HL-60/S4 treated with phorbol 12-myristate 13-acetate at 8.2 ng/mL for 4 days and 3 days (cell line): ENCODE data around the gene MBOAT7.
"Not testable (repeated sequence)": the region's sequence is repeated elsewhere in the genome, so short reads cannot be mapped to it uniquely, and the experiment has no call there.

Source experiments
- in situ Hi-C: fragments of 300-500 bp; cut with MboI; formaldehyde crosslinking; loops from 2 replicates; pipeline ENCODE4 v1.15.0; 2022; ENCODE audit warnings: low sequenced_read_pairs

MBOAT7 gene

DNA sequence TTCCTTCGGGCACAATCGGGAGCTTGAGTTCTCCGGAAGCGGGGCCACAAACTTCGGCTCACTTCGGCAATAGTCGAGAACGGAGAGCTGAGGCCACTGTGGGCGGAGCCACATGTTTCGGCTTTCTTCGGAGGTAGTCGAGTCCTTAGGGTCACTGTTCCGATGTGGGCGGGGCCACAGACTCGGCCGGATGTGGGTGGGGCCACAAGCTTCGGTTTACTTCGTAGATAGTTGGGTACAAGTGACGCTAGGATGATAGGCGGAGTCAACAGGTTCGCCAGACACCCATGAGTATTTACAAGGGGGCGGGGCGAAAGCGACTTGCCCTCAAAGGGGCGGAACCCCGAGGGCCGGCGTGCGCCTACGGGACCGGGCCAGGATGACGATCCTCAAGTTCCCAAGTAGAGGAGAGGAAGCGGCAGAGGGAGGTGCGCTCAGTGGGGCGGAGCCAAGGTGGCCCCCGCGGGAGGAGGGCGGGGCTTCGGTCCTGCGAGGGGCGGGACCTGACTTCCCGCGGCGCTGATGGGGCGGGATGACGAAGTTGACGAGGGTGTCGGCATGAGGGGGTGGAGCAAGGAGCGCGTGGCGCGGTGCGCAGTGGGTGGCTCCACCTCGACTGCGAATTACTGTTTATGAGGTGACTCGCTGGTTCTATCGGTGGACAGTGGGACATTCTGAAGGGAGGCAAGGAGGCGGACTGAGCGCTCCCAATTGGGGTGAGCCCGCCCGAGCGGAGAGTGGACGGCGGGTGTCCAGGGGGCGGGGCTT lies 539 bp upstream of the MBOAT7 start:
- in situ Hi-C loops: no loop called here

DNA sequence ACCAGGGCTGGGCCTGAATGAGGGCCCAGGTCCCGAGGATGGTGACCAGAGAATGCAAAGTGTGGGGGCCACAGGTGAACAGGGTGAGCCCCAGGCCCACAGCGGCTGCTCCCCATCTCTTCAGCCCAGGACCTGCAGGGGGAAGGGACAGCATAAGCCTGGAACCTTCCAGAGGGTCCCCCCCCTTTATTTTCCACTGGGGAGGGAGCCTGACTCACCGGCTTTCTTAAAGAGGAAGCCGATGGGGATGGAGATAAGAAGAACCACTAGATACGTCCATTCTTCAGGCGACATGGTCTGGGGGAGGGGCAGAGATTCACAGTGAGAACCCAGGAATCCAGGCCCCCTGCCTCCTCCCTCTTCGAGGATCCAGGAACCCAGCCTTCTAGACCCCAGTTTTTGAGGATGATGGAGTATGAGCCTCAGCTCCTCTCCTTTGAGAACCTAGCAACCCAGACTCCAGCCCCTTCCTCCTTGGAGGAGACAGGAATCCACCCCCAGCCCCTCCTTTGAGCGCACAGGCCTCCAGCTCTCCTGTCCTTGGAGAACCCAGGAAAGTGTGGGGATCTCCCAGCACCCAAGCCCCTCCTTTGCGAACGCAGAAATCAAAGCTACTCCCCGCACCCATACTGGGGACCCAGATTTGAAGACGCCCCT lies 1.0 kb downstream of the MBOAT7 start:
- in situ Hi-C loops: no loop called here

DNA sequence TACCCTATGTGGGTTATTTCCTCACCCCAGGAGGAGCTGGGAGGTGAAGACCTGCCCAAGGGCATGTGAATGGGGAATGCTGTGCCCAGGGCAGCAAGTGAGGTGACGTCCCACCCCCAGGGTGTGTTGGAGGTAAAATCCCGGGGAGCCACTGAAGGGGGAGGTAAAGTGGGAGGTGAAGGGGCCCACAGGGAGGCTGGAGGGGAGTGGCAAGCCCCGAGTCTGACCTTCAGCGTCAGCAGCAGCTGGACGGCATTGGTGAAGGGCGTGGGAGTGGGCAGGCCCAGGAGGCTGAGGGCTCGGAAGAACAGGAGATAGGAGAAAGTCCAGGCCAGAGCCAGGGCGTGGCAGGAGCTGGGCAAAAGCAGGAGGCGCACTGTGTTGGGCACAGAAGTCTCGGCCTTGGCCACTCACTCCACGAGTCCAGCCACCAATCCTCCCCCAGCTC lies 2.4 kb downstream of the MBOAT7 start:
- in situ Hi-C loops: no loop called here

DNA sequence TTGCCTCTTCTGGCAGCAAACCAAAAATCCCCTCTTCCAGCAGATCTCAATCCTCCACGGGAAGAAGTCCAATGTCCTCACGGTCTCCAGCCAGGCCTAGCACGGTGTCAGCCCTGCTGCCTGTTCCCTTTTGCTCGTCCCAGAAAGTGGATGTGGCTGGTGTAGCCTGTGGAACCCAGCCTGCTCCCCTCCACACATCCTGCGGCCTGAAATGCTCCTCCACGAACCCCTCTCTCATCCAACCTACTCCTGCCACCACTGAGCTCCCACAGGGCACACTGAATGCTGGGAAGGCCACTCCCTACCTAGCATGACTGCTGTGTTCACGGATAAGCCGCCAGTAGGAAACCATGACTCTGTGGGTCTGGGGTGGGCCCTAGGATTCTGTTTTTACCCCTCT lies 3.0 kb downstream of the MBOAT7 start:
- in situ Hi-C loops: no loop called here

DNA sequence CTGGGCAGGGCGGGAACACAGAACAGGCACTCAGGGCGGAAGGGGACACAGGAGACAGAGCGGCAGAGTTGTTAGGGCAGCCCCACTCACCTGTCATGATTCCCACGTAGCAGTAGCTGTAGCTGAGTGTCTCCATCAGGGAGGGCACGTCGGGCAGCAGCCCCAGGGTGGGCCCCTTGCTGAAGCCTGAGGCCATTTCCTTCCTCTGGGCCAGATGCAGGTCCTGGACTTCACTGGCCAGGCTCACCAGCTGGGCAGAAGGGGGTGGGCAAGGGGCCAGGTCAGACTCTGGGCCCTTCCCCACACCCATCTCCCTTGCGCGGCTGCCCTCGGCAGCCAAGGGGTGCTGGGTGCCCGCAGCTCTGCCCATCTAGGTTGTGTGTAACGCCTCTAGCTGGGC lies 5.9 kb downstream of the MBOAT7 start:
- in situ Hi-C loops: no loop called here

DNA sequence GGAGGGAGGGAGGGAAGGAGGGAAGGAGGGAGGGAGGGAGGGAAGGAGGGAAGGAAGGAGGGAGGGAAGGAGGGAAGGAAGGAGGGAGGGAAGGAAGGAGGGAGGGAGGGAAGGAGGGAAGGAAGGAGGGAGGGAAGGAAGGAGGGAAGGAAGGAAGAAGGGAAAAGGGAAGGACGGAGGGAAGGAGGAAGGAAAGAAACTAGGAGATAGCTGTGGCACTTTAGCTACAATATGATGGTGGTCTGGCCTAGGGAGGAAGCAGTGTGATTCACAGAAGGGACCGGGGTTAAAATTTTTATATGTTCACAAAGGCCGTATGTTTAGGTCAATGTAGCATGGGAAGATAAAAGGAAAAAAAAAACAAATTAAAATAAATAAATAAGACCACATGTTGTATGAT lies 7.5 kb downstream of the MBOAT7 start:
- in situ Hi-C loops: not testable (repeated sequence)

DNA sequence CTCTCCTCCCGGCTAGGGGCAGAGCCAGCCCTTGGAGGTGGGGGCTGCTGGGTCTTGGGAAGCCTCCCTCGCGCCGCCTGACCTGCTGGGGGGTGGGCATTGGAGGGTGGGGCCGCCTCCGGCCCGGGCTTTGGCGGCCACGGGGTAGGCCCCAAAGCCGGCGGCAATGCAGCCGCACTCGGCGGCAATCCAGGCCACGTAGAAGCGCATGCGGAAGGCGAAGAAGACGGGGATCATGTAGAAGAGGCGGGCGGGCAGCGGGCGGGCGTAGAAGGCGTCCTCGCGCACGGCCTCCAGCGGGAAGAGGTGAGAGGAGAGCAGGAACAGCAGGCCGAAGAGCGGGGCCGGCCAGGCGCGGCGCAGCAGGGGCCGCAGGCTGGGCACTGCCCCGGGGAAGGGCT lies 8.7 kb downstream of the MBOAT7 start:
- in situ Hi-C loops: no loop called here

DNA sequence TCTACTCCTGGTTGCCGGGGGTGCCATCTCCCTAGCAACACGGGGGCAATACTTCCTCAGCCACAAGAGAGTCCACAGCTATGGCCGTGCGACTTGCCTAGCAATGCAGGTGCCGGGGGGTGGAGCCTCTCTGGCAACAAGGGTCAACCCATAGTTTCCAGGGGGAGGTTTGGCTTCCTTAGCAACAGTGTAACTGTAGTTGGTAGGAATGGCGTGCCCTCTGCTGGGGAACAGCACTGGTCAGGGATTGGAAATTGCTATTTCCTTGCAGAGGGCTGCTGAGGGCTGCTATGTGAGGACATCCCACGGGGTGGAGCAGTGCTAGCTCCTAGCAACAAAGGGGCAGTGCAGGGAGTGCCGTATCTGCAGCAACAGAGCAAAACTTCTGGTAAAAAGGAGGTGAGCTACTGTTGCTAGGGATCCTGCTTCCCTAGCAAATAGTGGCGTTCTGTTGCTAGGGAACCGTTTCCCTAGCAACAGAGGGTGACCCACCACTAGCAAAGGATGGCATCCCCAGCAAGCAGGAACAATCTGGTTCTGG lies 9.4 kb downstream of the MBOAT7 start:
- in situ Hi-C loops: no loop called here

DNA sequence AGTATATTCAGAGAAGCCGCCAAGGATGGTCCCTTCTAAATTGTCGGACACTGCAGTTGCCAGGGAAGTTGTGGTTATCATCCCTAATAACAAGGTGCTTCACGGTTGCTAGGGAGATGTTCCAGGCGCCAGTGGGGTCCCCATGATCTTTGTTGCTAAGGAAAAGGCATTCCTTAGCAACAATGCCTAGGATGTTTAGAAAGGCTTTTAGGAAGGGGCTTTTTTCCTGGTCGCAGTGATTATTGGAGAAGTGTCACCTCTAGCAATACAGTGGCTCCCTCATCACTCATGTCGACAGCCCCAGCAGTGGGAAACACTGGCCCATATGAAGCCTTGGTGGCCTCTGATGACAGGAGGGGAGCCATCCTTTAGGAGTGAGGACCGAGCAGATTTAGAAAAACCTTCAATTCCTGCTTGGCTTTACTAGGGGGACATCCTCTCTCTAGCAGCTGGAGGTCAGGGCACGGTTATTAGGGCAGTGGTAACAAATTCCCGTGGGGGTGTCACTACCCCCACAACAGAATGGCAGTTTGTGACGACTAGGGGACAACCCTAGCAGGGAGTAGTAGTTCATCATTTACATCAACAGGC lies 10.0 kb downstream of the MBOAT7 start:
- in situ Hi-C loops: no loop called here

DNA sequence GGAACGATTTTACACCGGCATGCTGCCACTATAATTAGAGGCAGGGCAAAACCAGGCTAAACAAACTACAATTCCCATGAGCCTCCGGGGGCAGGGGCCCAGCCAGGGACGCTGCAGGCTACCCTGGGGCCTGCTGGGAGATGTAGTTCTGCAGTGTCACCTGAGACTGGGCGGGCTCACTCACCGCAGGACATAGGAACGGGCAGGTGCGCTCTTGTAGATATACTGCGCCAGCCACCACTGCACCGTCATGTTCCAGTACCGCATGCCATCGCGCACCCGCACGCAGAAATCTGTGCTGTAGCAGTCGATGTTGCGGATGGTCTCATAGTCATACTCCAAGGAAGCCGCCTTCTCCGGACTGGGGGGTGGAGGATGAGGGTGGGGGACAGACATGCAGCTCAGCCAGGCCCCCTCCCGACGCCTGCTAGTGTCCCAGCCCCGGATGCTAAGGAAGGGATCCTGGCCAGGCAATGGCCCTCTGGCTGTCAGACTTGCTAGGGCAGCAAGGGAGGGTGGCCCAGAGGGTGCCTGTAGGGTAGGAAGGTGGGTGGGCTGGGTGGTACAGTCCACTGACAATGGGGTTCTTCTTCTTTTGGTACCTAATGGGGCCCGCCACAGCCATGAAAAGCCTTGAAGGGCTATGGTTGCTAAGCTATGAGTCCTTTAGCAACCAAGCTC lies 10.7 kb downstream of the MBOAT7 start:
- in situ Hi-C loops: no loop called here

DNA sequence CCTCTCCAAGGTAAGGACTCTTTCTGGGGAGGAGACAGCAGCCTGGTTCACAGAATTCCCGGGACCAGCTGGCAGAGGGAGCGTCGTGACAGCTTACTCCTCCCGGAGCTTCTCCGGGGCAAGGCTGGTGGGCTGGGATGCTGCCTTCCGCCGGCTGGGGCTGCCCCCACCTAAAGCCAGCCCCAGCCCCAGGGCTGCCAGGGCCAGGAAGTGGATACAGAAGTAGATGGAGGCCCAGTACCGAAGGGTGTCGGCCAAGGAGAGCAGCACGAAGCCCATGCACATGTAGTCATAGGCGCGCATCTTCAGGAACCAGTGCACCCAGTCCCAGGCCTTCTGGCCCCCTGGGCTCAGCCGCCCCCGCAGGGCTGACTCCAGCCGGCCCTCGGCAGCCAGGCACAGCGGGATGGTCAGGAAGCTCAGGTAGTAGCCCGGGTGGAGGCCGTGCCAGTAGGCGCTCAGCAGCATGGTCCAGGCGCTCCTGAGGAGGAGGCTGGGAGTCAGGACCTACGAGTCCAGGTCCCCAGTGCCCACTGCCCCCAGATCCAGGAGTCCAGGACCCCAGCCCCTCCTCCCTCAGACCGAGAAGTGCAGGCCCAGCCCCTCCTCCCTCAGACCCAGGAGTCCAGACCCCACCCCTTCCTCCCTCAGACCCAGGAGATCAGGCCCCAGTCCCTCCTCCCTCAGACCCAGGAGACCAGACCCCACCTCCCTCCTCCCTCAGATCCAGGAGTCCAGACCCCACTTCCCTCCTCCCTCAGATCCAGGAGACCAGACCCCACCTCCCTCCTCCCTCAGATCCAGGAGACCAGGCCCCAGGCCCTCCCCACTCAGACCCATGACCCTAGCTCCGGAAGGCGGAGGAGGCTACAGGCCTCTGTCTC lies 15.2 kb downstream of the MBOAT7 start:
- in situ Hi-C loops: no loop called here

DNA sequence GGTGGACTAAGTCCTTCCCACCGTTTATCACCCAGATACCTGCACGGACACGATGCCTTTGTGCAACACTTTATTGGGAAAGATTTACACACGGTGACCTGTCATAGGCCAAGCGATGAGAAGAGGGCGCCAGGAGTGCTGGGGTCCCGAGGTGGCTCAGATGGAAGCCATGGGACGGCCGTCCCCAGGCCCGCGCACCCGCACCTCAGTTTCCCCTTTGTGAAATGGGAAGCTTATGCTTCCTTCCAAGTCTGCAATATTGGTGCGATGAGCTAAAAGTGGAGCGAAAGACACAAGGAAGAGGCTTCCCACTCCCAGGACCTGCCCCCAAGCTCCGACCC lies 16.1 kb downstream of the MBOAT7 start:
- in situ Hi-C loops: no loop called here

DNA sequence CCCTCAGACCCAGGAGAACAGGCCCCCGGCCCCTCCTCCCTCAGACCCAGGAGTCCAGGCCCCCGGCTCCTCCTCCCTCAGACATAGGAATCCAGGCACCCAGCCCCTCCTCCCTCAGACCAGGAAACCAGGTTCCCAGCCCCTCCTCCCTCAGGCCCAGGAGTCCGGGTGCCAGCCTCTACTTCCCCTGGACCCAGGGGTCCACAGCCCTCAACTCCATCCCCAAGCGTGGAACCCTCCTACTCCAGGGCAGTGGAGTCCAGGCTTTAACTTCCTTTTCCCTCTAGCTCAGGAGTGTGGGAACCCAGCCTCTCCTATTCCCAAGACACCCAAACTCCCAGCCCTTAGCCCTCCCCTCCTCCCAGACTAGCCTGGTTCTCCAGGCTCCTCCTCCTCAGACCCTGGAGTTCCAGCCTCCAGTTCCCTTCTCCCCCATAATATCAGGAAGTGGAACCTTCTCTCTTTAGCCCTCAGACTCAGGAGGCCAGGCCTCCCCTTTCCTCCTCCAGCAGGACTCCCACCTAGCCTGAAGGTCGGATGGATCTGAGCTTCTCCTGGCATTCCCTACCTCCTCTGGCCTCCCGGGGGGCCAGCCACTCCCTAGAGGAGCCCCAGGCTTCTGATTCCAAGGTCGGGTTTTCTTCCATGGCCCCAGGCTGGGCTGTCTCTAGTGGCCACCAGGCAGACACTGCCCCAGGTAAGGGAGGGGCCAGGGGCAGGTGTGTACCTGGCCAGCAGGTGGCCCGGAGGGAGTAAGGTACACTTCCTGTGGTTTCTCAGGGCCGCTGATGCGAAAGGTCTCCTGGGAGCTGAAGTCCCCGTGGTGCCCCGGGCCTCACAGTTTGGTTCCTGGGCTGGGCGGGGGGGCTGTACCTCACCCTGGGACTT lies 16.7 kb downstream of the MBOAT7 start, which contains the start of gene TMC4:
Gene TMC4, minus strand, starts transcription at position 690 of the 888 bp plus-strand sequence. Its CDS starts 43 bp downstream, at position 647.
- in situ Hi-C loops: no loop called here

DNA sequence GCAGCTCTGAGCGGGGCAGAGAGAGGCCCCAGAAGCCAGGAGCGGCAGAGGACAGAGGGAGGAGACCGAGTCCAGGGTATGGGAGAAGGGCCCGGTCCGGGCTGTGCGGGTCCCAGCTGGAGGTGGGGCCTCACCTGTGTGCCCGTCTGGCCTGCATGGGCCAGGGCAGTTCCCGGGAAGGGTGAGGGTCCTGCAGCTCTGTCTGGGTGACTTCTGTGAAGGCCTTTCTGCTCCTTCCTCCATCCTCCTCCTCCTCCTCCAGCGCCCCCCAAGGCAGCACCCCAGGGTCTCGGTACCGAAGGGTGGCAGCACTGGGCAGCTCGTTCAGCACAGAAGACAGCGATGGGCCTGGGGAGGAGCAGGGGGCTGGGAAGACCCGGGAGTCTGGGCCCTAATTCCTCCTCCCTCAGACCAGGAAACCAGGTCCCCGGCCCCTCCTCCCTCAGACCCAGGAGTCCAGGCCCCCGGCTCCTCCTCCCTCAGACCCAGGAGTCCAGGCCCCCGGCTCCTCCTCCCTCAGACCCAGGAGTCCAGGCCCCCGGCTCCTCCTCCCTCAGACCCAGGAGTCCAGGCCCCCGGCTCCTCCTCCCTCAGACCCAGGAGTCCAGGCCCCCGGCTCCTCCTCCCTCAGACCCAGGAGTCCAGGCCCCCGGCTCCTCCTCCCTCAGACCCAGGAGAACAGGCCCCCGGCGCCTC lies 17.5 kb downstream of the MBOAT7 start:
- in situ Hi-C loops: not testable (repeated sequence)

DNA sequence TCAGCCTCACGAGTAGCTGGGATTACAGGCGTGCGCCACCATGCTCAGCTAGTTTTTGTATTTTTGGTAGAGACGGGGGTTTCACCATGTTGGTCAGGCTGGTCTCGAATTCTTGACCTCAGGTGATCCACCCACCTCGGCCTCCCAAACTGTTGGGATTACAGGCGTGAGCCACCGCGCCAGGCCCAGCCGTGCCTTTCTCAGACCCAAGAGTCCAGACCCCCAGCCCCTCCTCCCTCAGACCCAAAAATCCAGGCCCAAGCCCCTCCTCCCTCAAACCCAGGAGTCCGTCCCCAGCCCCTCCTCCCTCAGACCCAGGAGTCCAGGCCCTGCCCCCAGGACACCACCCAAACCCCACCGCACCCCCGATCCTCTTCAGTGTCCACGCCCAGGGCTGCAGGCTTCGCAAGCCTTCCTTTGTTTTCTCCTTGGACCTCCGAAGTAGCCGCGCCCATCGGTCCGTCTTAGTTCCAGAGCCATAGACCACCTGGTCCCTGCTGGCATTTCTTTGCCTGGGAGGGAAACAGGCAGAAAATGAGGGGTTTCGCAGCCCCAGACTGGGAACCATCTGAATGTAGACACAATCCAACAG lies 20.1 kb downstream of the MBOAT7 start:
- in situ Hi-C loops: no loop called here

DNA sequence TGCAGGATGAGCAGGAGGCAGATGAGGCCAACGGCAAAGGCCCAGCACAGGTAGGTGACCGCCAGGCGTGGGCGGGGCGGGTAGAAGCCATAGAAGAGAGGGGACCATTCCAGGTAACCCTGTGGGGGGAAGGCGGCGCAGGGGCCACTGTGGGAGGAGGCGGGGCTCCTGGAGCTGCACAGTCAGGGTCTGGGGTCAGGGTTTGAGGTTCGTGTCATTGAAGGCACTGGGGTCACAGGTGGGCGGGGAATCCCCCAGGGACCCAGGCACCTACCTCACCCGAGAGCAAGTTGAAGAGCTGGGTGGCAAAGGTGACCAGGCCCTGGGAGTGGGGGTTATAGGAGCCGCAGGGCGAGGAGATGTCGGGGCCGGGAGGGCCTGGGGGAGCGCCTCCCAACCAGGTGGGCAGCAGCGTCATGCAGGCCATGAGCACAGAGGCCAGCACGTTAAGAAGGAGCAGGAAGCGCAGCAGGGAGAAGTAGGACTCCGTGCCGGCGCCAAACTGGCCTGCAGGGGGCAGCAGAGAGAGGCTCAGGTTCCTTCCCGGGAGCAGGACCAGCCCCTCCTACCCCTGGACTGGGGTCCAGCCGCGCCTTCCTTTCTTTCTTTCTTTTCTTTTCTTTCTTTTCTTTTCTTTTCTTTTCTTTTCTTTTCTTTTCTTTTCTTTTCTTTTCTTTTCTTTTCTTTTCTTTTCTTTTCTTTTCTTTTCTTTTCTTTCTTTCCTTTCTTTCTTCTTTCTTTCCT lies 21.0 kb downstream of the MBOAT7 start:
- in situ Hi-C loops: no loop called here

DNA sequence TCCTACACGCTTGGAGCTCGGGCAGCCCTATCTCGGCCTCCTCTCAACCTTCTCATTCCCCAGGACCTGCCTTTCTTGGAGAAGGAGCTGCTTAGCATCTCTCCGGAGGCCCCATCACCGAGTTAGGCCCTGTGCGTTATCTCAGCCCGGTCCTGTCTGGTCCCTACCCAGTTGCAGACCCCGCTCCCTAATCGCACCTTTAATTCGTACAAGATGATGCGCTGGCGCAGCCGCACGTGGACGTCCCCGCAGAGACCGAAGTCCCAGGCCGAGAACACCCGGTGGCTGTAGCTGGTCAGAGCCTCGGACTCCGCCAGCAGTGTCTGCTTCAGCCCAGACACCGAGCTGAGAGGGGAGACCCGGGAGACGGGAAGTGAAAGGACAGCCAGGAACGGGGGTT lies 24.2 kb downstream of the MBOAT7 start:
- in situ Hi-C loops: no loop called here
